Endothelial cell of umbilical vein (primary cell): ENCODE data around the gene RELT.

ENCODE experiments used
- EZH2 ChIP-seq: IDR thresholded peaks from 2 replicates; pipeline ENCODE4 v1.6.1; 2012; ENCODE audit warnings: borderline replicate concordance, low read depth, mild to moderate bottlenecking, moderate library complexity, low read length, inconsistent platforms; ENCODE audit not compliant: severe bottlenecking
- GATA2 ChIP-seq: IDR thresholded peaks from 2 replicates; pipeline ENCODE4 v1.7.0; 2011; ENCODE audit warnings: low read depth, mild to moderate bottlenecking, moderate library complexity, mixed read lengths, low read length; ENCODE audit not compliant: insufficient read length, insufficient read depth
- POLR2A ChIP-seq: IDR thresholded peaks from 2 replicates; pipeline ENCODE4 v1.6.1; 2012; ENCODE audit warnings: low read depth, mild to moderate bottlenecking, control low read depth, low read length
- POLR2AphosphoS5 ChIP-seq: IDR thresholded peaks from 2 replicates; pipeline ENCODE4 v1.6.1; 2012; ENCODE audit warnings: low read depth, mild to moderate bottlenecking, control low read depth, low read length, moderate library complexity; ENCODE audit not compliant: insufficient read depth
- TF ChIP-seq, protein P1 (sequence below), 2 donors: IDR thresholded peaks; 1 replicate in 1 of 2; 2 replicates in 1 of 2; pipeline ENCODE4 v1.5.1; 2011; ENCODE audit warnings: low read length in 2 of 2, mild to moderate bottlenecking in 2 of 2, moderate library complexity in 2 of 2, control low read depth in 1 of 2, inconsistent platforms in 1 of 2, low read depth in 1 of 2; ENCODE audit not compliant: insufficient read depth in 1 of 2; ENCODE audit errors: extremely low read depth in 1 of 2
- TF ChIP-seq, protein P2 (sequence below): IDR thresholded peaks from 2 replicates; pipeline ENCODE4 v1.6.1; 2011; ENCODE audit not compliant: insufficient read depth, insufficient read length

DNA sequence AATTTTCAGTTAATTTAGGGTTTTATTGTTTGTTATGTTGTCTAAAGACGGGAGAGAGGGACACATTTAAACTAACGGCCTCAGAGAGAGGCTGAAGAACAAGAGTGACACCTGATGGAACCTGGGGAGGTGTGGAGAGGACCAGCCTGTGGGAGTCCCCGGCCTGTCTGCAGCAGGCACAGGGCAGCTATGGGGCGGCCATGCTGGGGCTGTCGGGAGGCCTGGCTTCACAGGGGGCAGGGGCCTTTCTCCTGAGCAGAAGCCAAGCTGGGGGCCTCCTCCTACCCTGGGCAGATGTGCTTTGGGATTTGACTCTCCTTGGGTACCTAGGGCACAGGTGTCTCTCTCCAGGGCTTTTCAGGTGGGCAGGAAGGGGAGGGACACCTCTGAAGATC is 21.9 kb downstream of the RELT start:
- TF ChIP-seq, protein P1, sequence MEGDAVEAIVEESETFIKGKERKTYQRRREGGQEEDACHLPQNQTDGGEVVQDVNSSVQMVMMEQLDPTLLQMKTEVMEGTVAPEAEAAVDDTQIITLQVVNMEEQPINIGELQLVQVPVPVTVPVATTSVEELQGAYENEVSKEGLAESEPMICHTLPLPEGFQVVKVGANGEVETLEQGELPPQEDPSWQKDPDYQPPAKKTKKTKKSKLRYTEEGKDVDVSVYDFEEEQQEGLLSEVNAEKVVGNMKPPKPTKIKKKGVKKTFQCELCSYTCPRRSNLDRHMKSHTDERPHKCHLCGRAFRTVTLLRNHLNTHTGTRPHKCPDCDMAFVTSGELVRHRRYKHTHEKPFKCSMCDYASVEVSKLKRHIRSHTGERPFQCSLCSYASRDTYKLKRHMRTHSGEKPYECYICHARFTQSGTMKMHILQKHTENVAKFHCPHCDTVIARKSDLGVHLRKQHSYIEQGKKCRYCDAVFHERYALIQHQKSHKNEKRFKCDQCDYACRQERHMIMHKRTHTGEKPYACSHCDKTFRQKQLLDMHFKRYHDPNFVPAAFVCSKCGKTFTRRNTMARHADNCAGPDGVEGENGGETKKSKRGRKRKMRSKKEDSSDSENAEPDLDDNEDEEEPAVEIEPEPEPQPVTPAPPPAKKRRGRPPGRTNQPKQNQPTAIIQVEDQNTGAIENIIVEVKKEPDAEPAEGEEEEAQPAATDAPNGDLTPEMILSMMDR (IDR thresholded peaks at IDR 0.05; ENCODE audit: extremely low read depth in 1 of 2, insufficient read depth in 1 of 2, low read depth in 1 of 2, low read length in 2 of 2), result no peak
- TF ChIP-seq POLR2AphosphoS5 (no peak), EZH2 (no peak), GATA2 (no peak), POLR2A (no peak)
- TF ChIP-seq, protein P2, sequence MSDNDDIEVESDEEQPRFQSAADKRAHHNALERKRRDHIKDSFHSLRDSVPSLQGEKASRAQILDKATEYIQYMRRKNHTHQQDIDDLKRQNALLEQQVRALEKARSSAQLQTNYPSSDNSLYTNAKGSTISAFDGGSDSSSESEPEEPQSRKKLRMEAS, result no peak
